Measurements from ENCODE around the gene SYNDIG1L. TPM values are rescaled to one million over a fixed set of nuclear protein-coding genes. Genes with fewer than 3 reads are reported as not detected.
A peak's percentile ranks its signal among the peaks of the same experiment; 100 is the strongest.

SYNDIG1L gene
- total RNA-seq, 1 experiment from 2014 or later = 1.4 TPM

DNA sequence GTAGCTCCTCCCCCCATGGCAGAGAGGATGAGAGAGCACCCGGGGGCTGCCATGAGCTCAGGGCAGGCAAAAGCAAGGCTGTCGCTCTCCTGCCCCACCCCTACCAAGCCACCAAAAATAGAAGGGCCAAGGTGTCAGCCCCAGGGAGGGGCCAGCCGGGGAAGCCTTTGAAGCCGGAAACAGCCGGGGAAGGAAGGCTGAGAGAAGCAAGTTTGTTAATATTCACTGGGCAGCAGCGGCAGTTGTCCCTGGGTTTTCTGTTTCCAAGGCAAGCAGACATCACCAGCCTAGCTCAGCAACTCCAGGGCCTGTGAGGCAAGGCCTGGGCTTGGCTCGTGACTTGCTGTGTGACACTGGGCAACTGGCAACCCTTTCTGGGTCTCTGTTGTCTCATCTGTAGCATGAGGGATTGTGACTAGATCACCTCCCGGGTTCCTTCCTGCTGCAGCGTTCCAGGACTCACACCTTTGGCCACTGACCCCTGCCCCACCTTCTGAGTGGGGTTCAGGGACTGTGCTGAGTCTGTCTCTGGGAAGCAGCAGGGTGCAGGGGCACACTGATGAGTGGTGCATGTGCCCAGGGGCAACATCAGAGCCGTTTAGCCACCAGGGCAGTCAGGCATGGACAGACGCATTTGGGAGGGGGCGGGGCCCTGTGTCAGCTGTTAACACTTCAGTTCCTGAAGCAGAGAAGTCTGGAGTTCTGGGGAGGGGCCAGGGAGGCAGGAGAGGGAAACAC is 24.3 kb downstream of the SYNDIG1L start:
- Mint-ChIP-seq H3K27ac (peak overlapping the region; percentile 58), H3K9me3 (no peaks in the 10 kb centered on the region), H3K4me3 (peak overlapping the region; percentile 60), H3K27me3 (ENCODE audit: low read depth) (no peaks in the 10 kb centered on the region), H3K36me3 (no peaks in the 10 kb centered on the region), H3K4me1 (peaks cover 50% of the 10 kb centered on the region)
- CTCF ChIA-PET = interaction anchor here (1.0 to 3.1 kb wide), 9 partner anchors 10 to 172 kb away, joined by 3 to 17 read pairs (median 5); partner anchors contain the start of genes ISCA2, NPC2, SYNDIG1L and VRTN
- POLR2A ChIA-PET = interaction anchor here (0.5 kb wide), 1 partner anchor 45 kb away, joined by 4 read pairs; no protein-coding TSS in a partner anchor
- ATAC-seq = peak; percentile 73
- DNase-seq (ENCODE audit: low spot score) = peak; percentile 70
- TF ChIP-seq, protein P1, sequence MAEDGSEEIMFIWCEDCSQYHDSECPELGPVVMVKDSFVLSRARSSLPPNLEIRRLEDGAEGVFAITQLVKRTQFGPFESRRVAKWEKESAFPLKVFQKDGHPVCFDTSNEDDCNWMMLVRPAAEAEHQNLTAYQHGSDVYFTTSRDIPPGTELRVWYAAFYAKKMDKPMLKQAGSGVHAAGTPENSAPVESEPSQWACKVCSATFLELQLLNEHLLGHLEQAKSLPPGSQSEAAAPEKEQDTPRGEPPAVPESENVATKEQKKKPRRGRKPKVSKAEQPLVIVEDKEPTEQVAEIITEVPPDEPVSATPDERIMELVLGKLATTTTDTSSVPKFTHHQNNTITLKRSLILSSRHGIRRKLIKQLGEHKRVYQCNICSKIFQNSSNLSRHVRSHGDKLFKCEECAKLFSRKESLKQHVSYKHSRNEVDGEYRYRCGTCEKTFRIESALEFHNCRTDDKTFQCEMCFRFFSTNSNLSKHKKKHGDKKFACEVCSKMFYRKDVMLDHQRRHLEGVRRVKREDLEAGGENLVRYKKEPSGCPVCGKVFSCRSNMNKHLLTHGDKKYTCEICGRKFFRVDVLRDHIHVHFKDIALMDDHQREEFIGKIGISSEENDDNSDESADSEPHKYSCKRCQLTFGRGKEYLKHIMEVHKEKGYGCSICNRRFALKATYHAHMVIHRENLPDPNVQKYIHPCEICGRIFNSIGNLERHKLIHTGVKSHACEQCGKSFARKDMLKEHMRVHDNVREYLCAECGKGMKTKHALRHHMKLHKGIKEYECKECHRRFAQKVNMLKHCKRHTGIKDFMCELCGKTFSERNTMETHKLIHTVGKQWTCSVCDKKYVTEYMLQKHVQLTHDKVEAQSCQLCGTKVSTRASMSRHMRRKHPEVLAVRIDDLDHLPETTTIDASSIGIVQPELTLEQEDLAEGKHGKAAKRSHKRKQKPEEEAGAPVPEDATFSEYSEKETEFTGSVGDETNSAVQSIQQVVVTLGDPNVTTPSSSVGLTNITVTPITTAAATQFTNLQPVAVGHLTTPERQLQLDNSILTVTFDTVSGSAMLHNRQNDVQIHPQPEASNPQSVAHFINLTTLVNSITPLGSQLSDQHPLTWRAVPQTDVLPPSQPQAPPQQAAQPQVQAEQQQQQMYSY (CRISPR knock-in tag; IDR thresholded peaks at IDR 0.05) = no peak
- TF ChIP-seq GTF2I (CRISPR knock-in tag; conservative IDR thresholded peaks at IDR 0.05) (no peak), RELA (CRISPR knock-in tag; IDR thresholded peaks at IDR 0.05; ENCODE audit: borderline replicate concordance) (no peak), SMAD3 (CRISPR knock-in tag; IDR thresholded peaks at IDR 0.05; ENCODE audit: borderline replicate concordance) (0 out of 2 replicates have a peak, but pooled peaks have one; percentile 41), TEAD1 (CRISPR knock-in tag; IDR thresholded peaks at IDR 0.05) (0 out of 2 replicates have a peak, but pooled peaks have one; percentile 15), CREB1 (CRISPR knock-in tag; IDR thresholded peaks at IDR 0.05) (0 out of 2 replicates have a peak, but pooled peaks have one; percentile 35), SMAD4 (CRISPR knock-in tag; IDR thresholded peaks at IDR 0.05) (no peak), ETV6 (CRISPR knock-in tag; IDR thresholded peaks at IDR 0.05) (0 out of 2 replicates have a peak, but pooled peaks have one; percentile 12)
- TF ChIP-seq, protein P2, sequence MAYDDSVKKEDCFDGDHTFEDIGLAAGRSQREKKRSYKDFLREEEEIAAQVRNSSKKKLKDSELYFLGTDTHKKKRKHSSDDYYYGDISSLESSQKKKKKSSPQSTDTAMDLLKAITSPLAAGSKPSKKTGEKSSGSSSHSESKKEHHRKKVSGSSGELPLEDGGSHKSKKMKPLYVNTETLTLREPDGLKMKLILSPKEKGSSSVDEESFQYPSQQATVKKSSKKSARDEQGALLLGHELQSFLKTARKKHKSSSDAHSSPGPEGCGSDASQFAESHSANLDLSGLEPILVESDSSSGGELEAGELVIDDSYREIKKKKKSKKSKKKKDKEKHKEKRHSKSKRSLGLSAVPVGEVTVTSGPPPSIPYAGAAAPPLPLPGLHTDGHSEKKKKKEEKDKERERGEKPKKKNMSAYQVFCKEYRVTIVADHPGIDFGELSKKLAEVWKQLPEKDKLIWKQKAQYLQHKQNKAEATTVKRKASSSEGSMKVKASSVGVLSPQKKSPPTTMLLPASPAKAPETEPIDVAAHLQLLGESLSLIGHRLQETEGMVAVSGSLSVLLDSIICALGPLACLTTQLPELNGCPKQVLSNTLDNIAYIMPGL (CRISPR knock-in tag; IDR thresholded peaks at IDR 0.05) = no peak

DNA sequence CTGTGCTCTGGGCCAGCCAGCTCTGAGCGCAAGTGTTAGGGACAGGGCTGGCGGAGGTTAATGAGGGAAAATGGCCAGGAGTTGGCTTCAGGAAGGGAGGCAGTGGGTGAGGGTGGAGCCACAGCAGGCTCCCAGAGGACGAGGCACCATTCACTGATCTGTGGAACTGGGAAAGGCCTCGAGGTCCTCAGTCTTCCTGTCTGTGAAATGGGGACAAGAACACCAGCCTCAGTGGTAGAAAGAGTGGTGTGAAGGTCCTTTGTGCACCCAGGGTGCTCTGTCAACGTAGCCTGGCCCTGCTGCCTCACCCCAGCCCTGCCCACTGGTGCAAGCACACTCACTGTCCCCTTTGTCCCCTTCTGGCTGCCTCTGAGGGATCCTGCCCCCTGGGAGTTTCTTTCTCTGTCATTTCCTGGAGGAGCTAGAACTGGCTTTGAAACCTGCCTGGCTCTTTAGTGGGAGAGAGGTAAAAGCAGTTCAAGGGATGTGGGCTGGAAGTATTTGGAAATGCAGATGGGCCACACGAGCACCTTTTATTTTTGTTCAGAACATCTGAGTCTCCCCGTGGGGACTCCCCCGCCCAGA is 25.0 kb downstream of the SYNDIG1L start:
- no peak for TF ChIP-seq ZNF317 (CRISPR knock-in tag; IDR thresholded peaks at IDR 0.05; ENCODE audit: borderline replicate concordance, low read depth)
- TF ChIP-seq GTF2I (CRISPR knock-in tag; conservative IDR thresholded peaks at IDR 0.05) = peak; percentile 95
- TF ChIP-seq TEAD1 (CRISPR knock-in tag; IDR thresholded peaks at IDR 0.05) = 0 out of 2 replicates have a peak, but pooled peaks have one; percentile 29
- TF ChIP-seq NFE2L1 (CRISPR knock-in tag; IDR thresholded peaks at IDR 0.05) = no peak
- TF ChIP-seq ARID4B (CRISPR knock-in tag; IDR thresholded peaks at IDR 0.05; ENCODE audit: borderline replicate concordance) = no peak

More for the DNA sequence above, 25.0 kb downstream of the SYNDIG1L start:
- H3K9me3 Mint-ChIP-seq = no peaks in the 10 kb centered on the region
- DNase-seq (ENCODE audit: low spot score) = no peak
- no peaks in the 10 kb centered on the region for H3K36me3 Mint-ChIP-seq
- H3K27me3 Mint-ChIP-seq (ENCODE audit: low read depth) = no peaks in the 10 kb centered on the region
- peak overlapping the region; percentile 60; the same call in 1 of the 2 replicates for H3K4me3 Mint-ChIP-seq
- ATAC-seq = no peak; the same call in 1 of the 2 replicates
- peaks cover 54% of the 10 kb centered on the region for H3K4me1 Mint-ChIP-seq
- CTCF ChIA-PET = interaction anchor here (0.5 to 3.1 kb wide), 25 partner anchors 8 to 172 kb away, joined by 3 to 17 read pairs (median 5); partner anchors contain the start of genes ISCA2, NPC2, SYNDIG1L and VRTN
- H3K27ac Mint-ChIP-seq = peak overlapping the region; percentile 58
- POLR2A ChIA-PET = no interaction called here
